GM23338 (cell line): ENCODE results near the gene NLGN4X. TPM values are rescaled to one million over a fixed set of nuclear protein-coding genes. Genes with fewer than 3 reads are reported as not detected.

ENCODE experiments used
- ATAC-seq: fragments of 200-7000 bp; cut with Tn5 transposase; 3 replicates; pipeline ENCODE4 v1.9.1; 2020
- DNase-seq: peaks from one replicate; pipeline ENCODE4 v3.0.0-alpha.2; 2015; ENCODE audit warnings: low spot score
- H2AFZ ChIP-seq: fragments of 200-600 bp; sonication (generic); 2 replicates; pipeline ENCODE4 v1.8.0; 2016; ENCODE audit warnings: antibody characterized with exemption, mild to moderate bottlenecking, moderate library complexity
- H3F3A ChIP-seq: fragments of 200-600 bp; sonication (generic); replicated peaks from 2 replicates; pipeline ENCODE4 v1.8.0; 2017; ENCODE audit warnings: antibody characterized with exemption, mixed run types, low read depth
- H3K27ac ChIP-seq: fragments of 200-600 bp; sonication (generic); 2 replicates; pipeline ENCODE4 v1.6.1; 2016; ENCODE audit warnings: low read depth
- H3K27me3 ChIP-seq: fragments of 200-600 bp; sonication (generic); 2 replicates; pipeline ENCODE4 v1.8.0; 2016; ENCODE audit warnings: mild to moderate bottlenecking, mixed run types, moderate library complexity; ENCODE audit not compliant: insufficient read depth
- H3K36me3 ChIP-seq: fragments of 200-600 bp; sonication (generic); 2 replicates; pipeline ENCODE4 v1.8.0; 2016; ENCODE audit warnings: mild to moderate bottlenecking; ENCODE audit not compliant: insufficient read depth
- H3K4me1 ChIP-seq: fragments of 200-600 bp; sonication (generic); 2 replicates; pipeline ENCODE4 v1.8.0; 2016; ENCODE audit warnings: mild to moderate bottlenecking, moderate library complexity; ENCODE audit not compliant: insufficient read depth
- H3K4me2 ChIP-seq: fragments of 200-600 bp; sonication (generic); 2 replicates; pipeline ENCODE4 v1.7.1; 2017; ENCODE audit warnings: mixed run types
- H3K4me3 ChIP-seq: fragments of 200-600 bp; sonication (generic); 2 replicates; pipeline ENCODE4 v1.6.1; 2016; ENCODE audit warnings: mixed run types
- H3K79me2 ChIP-seq: fragments of 200-600 bp; sonication (generic); replicated peaks from 2 replicates; pipeline ENCODE4 v1.8.0; 2017; ENCODE audit warnings: mild to moderate bottlenecking; ENCODE audit not compliant: insufficient read depth
- H3K9me2 ChIP-seq: fragments of 200-600 bp; sonication (generic); 2 replicates; pipeline ENCODE4 v1.8.0; 2017; ENCODE audit not compliant: insufficient read depth
- H4K20me1 ChIP-seq: fragments of 200-600 bp; sonication (generic); replicated peaks from 2 replicates; pipeline ENCODE4 v1.8.0; 2017; ENCODE audit warnings: mild to moderate bottlenecking; ENCODE audit not compliant: insufficient read depth
- H3K27ac Mint-ChIP-seq: 2 replicates; pipeline ENCODE4 v1.8.0; 2020; ENCODE audit warnings: inconsistent platforms, mild to moderate bottlenecking, moderate library complexity, mixed read lengths
- H3K27me3 Mint-ChIP-seq: 3 replicates; pipeline ENCODE4 v1.8.0; 2022; ENCODE audit warnings: low read depth, mild to moderate bottlenecking, moderate library complexity, mixed read lengths, inconsistent platforms; ENCODE audit not compliant: insufficient read depth, poor library complexity
- H3K36me3 Mint-ChIP-seq: 3 replicates; pipeline ENCODE4 v1.8.0; 2021; ENCODE audit warnings: low read depth, mild to moderate bottlenecking, inconsistent platforms, moderate library complexity, mixed read lengths
- H3K4me1 Mint-ChIP-seq: 3 replicates; pipeline ENCODE4 v1.8.0; 2020; ENCODE audit warnings: mild to moderate bottlenecking, inconsistent platforms, mixed read lengths
- H3K4me3 Mint-ChIP-seq: 3 replicates; pipeline ENCODE4 v1.8.0; 2021; ENCODE audit warnings: moderate library complexity, mild to moderate bottlenecking, inconsistent platforms, mixed read lengths
- H3K9me3 Mint-ChIP-seq: 3 replicates; pipeline ENCODE4 v1.8.0; 2020; ENCODE audit warnings: moderate library complexity, mild to moderate bottlenecking, inconsistent platforms, mixed read lengths
- CTCF ChIP-seq, 2 experiments: fragments of 200-600 bp in 1 of 2; sonication (generic) in 1 of 2; conservative IDR thresholded peaks; 2 replicates each; pipeline versions ENCODE4 v1.5.1 to v1.6.1; 2016 to 2017; ENCODE audit warnings: antibody characterized with exemption in 2 of 2, low read depth in 2 of 2, mild to moderate bottlenecking in 2 of 2, moderate library complexity in 1 of 2
- ETS1 ChIP-seq: IDR thresholded peaks from 2 replicates; pipeline ENCODE4 v1.6.1; 2016; ENCODE audit warnings: antibody characterized with exemption
- EZH2 ChIP-seq: fragments of 200-600 bp; sonication (generic); IDR thresholded peaks from one replicate; pipeline ENCODE4 v1.8.0; 2017; ENCODE audit warnings: antibody characterized with exemption, mild to moderate bottlenecking, low read depth; ENCODE audit not compliant: unreplicated experiment
- EZH2phosphoT487 ChIP-seq: fragments of 200-600 bp; sonication (generic); IDR thresholded peaks from one replicate; pipeline ENCODE4 v1.8.1; 2018; ENCODE audit warnings: antibody characterized with exemption; ENCODE audit not compliant: unreplicated experiment
- JUNB ChIP-seq: IDR thresholded peaks from one replicate; pipeline ENCODE4 v1.6.1; 2016; ENCODE audit warnings: antibody characterized with exemption; ENCODE audit not compliant: unreplicated experiment
- ZNF114 ChIP-seq: fragments of 250-450 bp; sonication (Bioruptor Pico); IDR thresholded peaks from 2 replicates; pipeline ENCODE4 v1.5.0; 2020; ENCODE audit warnings: mild to moderate bottlenecking, moderate library complexity
- polyA plus RNA-seq: library from polyadenylated mRNA; unstranded; fragments of >200 nt; fragmentation: Nextera tagmentation; extraction: Ambion mirVana; gene quantifications from 2 replicates; pipeline ENCODE4 v1.2.1, GENCODE V29; 2016
- total RNA-seq: library from RNA; depleted of rRNA; stranded (reverse); fragments of >200 nt; shearing (Covaris generic); gene quantifications from 2 replicates; pipeline ENCODE4 v1.2.3, GENCODE V29; 2014

Gene NLGN4X
- total and polyA plus RNA-seq, 2 experiments from 2014 or later: 36.0 to 86.5 TPM

DNA sequence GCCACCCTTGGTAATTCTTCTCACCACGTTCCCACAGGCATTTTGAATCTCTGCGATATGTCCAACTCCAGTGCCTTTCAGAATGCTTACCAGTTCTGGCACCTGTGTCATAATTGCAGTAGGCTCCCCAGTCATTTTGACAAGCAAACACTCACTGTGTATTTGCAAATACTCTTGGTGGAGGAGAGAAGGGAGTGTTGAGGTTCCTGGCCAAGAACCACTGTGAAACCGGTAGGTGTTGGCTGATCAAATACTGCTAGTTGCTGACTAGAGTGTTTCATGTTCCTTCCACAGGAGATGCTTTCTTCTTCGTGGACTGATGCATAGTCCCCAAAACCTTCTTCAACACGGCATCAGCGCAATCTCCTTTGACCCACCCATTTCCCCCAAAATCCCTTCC, 16.0 kb upstream of the NLGN4X start:
- H3K36me3 ChIP-seq: no peaks in the 10 kb centered on the region
- Mint-ChIP-seq H3K9me3 (no peaks in the 10 kb centered on the region), H3K4me3 (no peak overlapping the region), H3K27me3 (no peaks in the 10 kb centered on the region), H3K27ac (no peak overlapping the region), H3K36me3 (0 out of 3 replicates have a peak, but pooled peaks cover 3% of the 10 kb centered on the region), H3K4me1 (peaks cover 11% of the 10 kb centered on the region)
- no peak for DNase-seq
- H4K20me1 ChIP-seq: no peaks in the 10 kb centered on the region
- H3K9me2 ChIP-seq: no peaks in the 10 kb centered on the region
- no peaks in the 10 kb centered on the region for H3K4me1 ChIP-seq
- H3F3A ChIP-seq: no peaks in the 10 kb centered on the region
- no peak overlapping the region for H2AFZ ChIP-seq
- no peaks in the 10 kb centered on the region for H3K79me2 ChIP-seq
- TF ChIP-seq EZH2 (no peak), CTCF (conservative IDR thresholded peaks at IDR 0.05; ENCODE audit: low read depth in 2 of 2) (no peak)
- H3K27ac ChIP-seq: no peak overlapping the region
- no peak for ATAC-seq
- H3K27me3 ChIP-seq: no peaks in the 10 kb centered on the region
- no peak overlapping the region for H3K4me2 ChIP-seq
- H3K4me3 ChIP-seq: no peak overlapping the region

GRCh38 chrX:6238576-6238975, 9.9 kb upstream of the NLGN4X start:
- H3K79me2 ChIP-seq: no peaks in the 10 kb centered on the region
- ATAC-seq (no peak), DNase-seq (no peak)
- no peak for TF ChIP-seq ETS1
- no peak for TF ChIP-seq ZNF114 (CRISPR knock-in tag)
- no peak for TF ChIP-seq JUNB
- no peak for TF ChIP-seq EZH2phosphoT487
- no peak for TF ChIP-seq CTCF (conservative IDR thresholded peaks at IDR 0.05; ENCODE audit: low read depth in 2 of 2)
- no peaks in the 10 kb centered on the region for H4K20me1 ChIP-seq
- H3K36me3 ChIP-seq: no peaks in the 10 kb centered on the region
- H3K9me2 ChIP-seq: no peaks in the 10 kb centered on the region
- no peaks in the 10 kb centered on the region for H3K4me1 ChIP-seq
- H3K27me3 ChIP-seq: no peaks in the 10 kb centered on the region
- Mint-ChIP-seq H3K27ac (no peak overlapping the region), H3K4me1 (no peaks in the 10 kb centered on the region), H3K36me3 (0 out of 3 replicates have a peak, but pooled peaks cover 3% of the 10 kb centered on the region), H3K9me3 (no peaks in the 10 kb centered on the region), H3K27me3 (no peaks in the 10 kb centered on the region), H3K4me3 (no peak overlapping the region)
- no peak overlapping the region for H3K27ac ChIP-seq
- no peak overlapping the region for H2AFZ ChIP-seq
- H3K4me2 ChIP-seq: no peak overlapping the region
- H3K4me3 ChIP-seq: no peak overlapping the region
- no peaks in the 10 kb centered on the region for H3F3A ChIP-seq
